ENCODE data around the gene HSBP1L1. TPM values are rescaled to one million over a fixed set of nuclear protein-coding genes. Genes with fewer than 3 reads are reported as not detected.

HSBP1L1 gene
- total RNA-seq, 2 donors from 2014 or later = 11.2 to 11.8 TPM

DNA sequence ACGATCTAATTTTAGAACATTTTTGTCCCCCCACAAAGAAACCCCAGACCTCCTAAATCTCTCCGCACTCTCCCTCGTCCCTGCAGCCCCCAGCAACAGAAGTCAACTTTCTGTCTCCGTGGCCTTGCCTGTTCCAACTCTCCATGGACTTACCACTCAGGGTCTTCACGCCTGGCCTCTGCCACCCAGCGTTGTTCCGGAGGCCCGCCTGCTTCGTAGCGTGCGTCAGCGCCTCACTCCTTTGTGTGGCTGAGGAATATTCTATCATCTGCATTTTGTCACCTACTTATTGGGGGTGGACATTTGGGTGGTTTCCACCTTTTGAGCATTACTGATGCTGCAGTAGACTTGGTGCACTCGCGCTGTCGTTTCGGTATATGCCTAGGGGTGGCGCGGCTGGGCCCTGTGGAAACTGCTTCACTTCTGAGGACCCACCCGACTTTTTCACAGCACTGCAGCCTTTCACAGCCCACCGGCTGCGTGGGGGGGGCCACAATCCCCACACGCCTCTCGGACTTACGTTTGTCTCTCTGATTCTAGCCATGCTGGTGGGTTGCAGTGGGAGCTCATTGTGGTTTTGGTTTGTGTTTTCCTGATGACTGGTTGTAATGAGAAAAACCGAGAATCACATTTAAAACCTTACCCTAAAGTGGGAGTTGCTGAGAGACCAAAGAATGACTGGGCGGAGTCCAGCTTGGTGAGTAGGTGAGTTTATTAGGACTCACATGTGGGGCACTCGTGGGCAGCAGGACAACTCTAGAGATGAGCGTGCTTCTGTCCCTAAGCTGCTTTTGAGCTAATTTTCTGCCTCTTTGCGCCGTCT lies 1.4 kb upstream of the HSBP1L1 start:
- H3K27ac Mint-ChIP-seq = peak overlapping the region; percentile 77
- H3K4me1 Mint-ChIP-seq (ENCODE audit: low read depth) = peaks cover 55% of the 10 kb centered on the region
- ATAC-seq (replicated peaks in 1 of 2) (peak; percentile 78 to 83), DNase-seq (peak; percentile 72 to 77)
- H3K36me3 Mint-ChIP-seq (ENCODE audit: insufficient read depth in 2 of 2) = no peaks in the 10 kb centered on the region
- no peaks in the 10 kb centered on the region for H3K9me3 Mint-ChIP-seq
- no peaks in the 10 kb centered on the region for H3K27me3 Mint-ChIP-seq (ENCODE audit: low read depth)
- H3K4me3 Mint-ChIP-seq = peak overlapping the region; percentile 79 to 84

DNA sequence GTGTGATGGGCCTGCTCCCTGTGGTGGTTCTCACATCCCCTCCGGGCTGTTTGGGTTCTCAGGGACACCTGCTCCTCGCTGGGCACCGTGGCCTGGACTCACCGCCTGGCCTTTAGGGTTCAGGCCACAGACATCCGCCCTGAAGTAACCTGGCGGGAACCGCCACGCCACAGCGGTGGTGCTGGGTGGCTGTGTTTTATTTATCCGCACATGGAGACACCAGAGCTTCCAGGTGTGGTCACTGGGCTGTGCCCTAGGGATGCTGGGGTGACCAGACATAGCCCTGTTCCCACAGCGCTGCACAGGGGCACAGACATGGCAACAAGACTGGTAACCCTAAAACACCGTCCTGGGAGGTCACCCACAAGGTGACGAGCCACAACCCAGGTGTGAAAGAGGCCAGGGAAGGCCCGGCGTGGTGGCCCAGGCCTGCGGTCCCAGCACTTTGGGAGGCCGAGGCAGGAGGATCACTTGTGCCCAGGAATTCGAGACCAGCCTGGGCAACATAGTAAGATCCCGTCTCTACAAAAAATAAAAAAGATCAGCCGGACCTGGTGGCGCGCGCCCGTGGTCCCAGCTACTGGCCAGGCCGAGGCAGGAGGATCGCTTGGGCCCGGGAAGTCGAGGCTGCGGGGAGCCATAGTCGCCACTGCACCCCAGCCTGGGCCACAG lies 649 bp upstream of the HSBP1L1 start:
- H3K27me3 Mint-ChIP-seq (ENCODE audit: low read depth) = no peaks in the 10 kb centered on the region
- ATAC-seq (replicated peaks in 1 of 2) (no peak), DNase-seq (no peak)
- peak overlapping the region; percentile 79 to 84 for H3K4me3 Mint-ChIP-seq
- no peaks in the 10 kb centered on the region for H3K9me3 Mint-ChIP-seq
- peaks cover 55% of the 10 kb centered on the region for H3K4me1 Mint-ChIP-seq (ENCODE audit: low read depth)
- H3K36me3 Mint-ChIP-seq (ENCODE audit: insufficient read depth in 2 of 2) = no peaks in the 10 kb centered on the region
- H3K27ac Mint-ChIP-seq = peak overlapping the region; percentile 77

DNA sequence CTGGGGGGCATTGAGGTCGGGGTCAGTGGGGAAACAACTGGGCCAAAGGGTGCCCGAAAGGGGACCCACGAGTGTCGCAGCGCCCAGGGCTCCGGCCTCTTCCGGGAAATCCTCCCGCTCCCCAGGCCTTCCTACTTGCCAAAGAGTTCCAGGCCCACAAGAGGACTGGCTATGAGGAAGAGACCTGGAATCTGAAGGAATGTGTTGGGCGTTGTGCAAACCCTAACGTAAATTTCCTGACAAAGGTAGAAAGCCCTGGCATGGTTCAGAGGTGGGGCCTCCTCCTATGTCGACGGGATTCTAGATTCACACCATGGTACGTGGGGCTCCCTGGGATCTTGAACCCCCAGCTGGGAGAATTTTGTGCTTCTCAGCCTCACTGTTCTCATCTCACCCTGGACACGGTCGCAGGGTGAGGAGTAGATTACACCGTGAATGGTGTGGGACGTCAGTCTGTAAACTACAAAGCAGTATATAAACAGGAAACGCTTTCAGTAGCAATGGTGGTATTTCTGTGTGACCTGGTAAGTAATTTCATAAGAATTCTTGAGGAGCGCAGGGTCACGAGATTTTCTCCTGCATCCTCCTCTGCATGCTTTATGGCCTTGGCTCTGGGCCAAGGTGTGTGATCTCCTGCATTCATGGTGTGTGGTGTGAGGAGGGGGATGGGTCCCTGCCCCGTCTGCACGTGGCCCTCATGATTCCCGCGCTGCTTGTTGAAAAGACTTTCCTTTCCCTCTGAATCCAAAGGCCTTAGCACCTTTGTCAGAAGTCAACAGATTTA lies 868 bp downstream of the HSBP1L1 start:
- no peak for DNase-seq
- no peak for ATAC-seq (replicated peaks in 1 of 2)
- Mint-ChIP-seq H3K4me1 (ENCODE audit: low read depth) (peaks cover 46% of the 10 kb centered on the region), H3K9me3 (no peaks in the 10 kb centered on the region), H3K4me3 (peak overlapping the region; percentile 79 to 81), H3K36me3 (ENCODE audit: insufficient read depth in 2 of 2) (peaks cover 0 to 3% of the 10 kb centered on the region in 2 donors), H3K27me3 (ENCODE audit: low read depth) (no peaks in the 10 kb centered on the region), H3K27ac (peak overlapping the region; percentile 63)

DNA sequence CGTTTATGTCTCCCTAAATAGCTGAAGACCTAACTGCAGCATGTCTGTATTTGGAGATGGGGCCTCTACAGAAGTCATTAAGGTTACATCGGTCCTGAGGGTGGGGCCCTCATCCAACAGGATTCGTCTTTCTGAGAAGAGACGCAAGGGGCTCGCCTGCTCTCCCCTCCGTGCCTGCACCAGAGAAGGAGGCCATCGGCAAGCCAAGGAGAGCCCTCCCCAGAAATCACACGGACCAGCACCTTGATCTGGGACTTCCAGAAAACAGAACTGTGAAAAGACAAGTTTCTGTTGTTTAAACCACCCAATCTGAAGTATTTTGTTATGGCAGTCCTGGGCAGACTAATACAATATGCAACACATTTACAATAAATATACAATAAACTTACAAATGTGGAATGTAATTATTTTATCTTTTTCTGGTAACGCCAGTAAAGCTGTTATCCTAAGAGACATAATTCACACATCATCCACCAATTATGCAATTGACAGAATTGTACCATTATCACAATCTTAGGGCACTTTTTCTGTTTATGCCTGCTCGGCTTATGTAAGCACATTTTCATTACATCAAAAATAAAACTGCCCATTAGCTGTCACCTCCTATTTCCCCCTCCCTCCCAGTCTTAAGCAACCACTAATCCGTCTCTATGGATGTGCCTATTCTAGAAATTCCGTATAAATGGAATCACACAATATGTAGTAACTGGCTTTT lies 6.1 kb downstream of the HSBP1L1 start:
- H3K27ac Mint-ChIP-seq = no peak overlapping the region
- ATAC-seq (replicated peaks in 1 of 2) (no peak), DNase-seq (no peak)
- H3K36me3 Mint-ChIP-seq (ENCODE audit: insufficient read depth in 2 of 2) = peaks cover 6 to 18% of the 10 kb centered on the region in 2 donors
- no peaks in the 10 kb centered on the region for H3K27me3 Mint-ChIP-seq (ENCODE audit: low read depth)
- no peaks in the 10 kb centered on the region for H3K9me3 Mint-ChIP-seq
- no peak overlapping the region for H3K4me3 Mint-ChIP-seq
- H3K4me1 Mint-ChIP-seq (ENCODE audit: low read depth) = peaks cover 12% of the 10 kb centered on the region

DNA sequence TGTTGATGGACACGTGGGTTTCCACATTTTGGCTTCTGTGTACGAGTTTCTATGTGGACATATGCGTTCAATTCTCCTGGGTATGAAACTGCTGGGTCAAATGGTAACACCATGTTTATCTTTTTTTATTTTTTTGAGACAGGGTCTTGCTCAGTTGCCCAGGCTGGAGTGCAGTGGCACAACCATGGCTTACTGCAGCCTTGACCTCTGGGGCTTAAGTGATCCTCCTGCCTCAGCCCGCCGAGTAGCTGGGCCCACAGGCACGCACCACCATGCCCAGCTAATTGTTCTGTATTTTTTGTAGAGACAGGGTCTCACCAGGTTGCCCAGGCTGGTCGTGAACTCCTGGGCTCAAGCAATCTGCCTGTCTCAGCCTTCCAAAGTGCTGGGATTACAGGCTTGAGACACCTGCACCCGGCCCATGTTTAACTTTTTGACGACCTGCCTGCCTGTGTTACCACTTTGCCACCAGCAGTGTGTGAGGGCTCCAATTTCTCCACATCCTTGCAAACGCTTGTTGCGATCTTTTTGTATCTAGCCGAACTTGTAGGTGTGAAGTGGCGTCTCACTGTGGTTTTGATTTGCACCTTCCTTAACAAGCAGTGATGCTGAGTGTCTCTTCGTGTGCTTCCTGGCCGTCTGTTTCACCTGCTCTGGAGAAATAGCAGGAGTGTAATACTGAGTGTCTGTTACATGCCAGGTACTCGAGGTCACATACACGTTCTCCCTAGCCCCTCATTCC lies 6.9 kb downstream of the HSBP1L1 start:
- no peak overlapping the region for H3K4me3 Mint-ChIP-seq
- H3K36me3 Mint-ChIP-seq (ENCODE audit: insufficient read depth in 2 of 2) = peaks cover 6 to 23% of the 10 kb centered on the region in 2 donors
- peaks cover 10% of the 10 kb centered on the region for H3K4me1 Mint-ChIP-seq (ENCODE audit: low read depth)
- H3K27ac Mint-ChIP-seq = no peak overlapping the region
- ATAC-seq (replicated peaks in 1 of 2) (no peak), DNase-seq (no peak)
- no peaks in the 10 kb centered on the region for H3K27me3 Mint-ChIP-seq (ENCODE audit: low read depth)
- no peaks in the 10 kb centered on the region for H3K9me3 Mint-ChIP-seq

DNA sequence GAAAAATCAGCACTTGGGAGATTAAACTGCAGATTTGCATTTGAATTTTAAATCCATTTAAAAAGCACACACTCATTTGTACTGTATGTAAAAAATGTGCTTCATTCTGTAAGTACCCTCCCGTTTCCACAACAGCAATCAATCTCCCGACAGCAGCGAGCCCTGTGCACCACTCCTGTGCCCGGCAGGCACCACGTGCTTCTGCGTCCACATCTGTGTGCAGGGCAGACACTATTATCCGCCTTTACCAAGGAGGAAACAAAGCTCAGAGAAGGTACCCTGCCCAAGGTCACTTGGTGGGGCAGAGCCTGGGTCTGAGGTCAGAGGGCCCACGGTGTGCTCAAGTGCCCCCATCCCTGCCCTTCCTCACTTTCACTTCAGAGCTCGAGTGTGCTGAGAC lies 7.5 kb downstream of the HSBP1L1 start:
- no peak for ATAC-seq (replicated peaks in 1 of 2)
- H3K27ac Mint-ChIP-seq = no peak overlapping the region

DNA sequence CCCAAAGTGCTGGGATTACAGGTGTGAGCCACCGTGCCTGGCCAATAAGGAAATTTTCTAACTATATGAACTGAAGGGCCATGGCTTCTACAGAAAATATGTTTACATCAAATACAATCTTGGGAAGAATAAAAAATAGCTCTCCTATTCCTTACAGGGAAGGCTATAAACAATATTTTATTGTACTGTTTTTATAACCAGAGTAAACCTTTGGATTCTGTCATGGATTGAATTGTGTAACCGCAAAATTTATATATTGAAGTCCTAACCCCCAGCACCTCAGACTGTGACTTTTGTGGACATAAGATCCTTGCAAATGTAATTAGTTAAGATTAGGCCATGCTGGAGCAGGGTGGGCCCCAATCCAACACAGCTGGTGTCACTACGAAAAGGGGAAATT lies 8.3 kb downstream of the HSBP1L1 start:
- no peak for ATAC-seq (replicated peaks in 1 of 2)
- Mint-ChIP-seq H3K4me1 (ENCODE audit: low read depth) (peaks cover 5% of the 10 kb centered on the region), H3K9me3 (no peaks in the 10 kb centered on the region), H3K36me3 (ENCODE audit: insufficient read depth in 2 of 2) (peaks cover 6 to 23% of the 10 kb centered on the region in 2 donors), H3K27me3 (ENCODE audit: low read depth) (no peaks in the 10 kb centered on the region), H3K27ac (no peak overlapping the region), H3K4me3 (no peak overlapping the region)
- DNase-seq = no peak

More for the DNA sequence above, 7.5 kb downstream of the HSBP1L1 start:
- Mint-ChIP-seq H3K36me3 (ENCODE audit: insufficient read depth in 2 of 2) (peaks cover 6 to 23% of the 10 kb centered on the region in 2 donors), H3K4me1 (ENCODE audit: low read depth) (peaks cover 10% of the 10 kb centered on the region), H3K9me3 (no peaks in the 10 kb centered on the region), H3K27me3 (ENCODE audit: low read depth) (no peaks in the 10 kb centered on the region), H3K4me3 (no peak overlapping the region)
- no peak for DNase-seq

DNA sequence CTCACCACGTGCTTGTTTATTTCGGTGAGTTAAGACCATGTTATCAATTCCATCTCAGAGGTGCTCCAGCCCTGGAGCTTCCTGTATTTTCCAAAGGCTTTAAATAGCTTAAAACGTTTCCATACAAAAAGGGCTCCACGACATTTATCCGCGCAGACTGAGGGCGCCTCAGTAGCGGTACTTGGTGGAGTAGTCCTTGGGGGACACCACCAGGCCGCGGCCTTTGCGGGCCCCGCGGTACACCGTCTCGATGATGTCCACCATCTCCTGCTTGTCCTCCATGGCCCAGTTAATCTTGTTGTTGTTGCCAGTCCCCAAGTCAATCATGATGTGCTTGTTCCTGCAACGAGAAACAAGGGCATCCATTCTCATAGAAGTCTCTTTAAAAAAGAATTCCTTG lies 9.1 kb downstream of the HSBP1L1 start:
- no peaks in the 10 kb centered on the region for H3K9me3 Mint-ChIP-seq
- H3K4me1 Mint-ChIP-seq (ENCODE audit: low read depth) = peaks cover 12% of the 10 kb centered on the region
- ATAC-seq (replicated peaks in 1 of 2) (no peak), DNase-seq (no peak)
- H3K27me3 Mint-ChIP-seq (ENCODE audit: low read depth) = no peaks in the 10 kb centered on the region
- H3K4me3 Mint-ChIP-seq = no peak overlapping the region
- H3K36me3 Mint-ChIP-seq (ENCODE audit: insufficient read depth in 2 of 2) = peaks cover 6 to 23% of the 10 kb centered on the region in 2 donors
- no peak overlapping the region for H3K27ac Mint-ChIP-seq

DNA sequence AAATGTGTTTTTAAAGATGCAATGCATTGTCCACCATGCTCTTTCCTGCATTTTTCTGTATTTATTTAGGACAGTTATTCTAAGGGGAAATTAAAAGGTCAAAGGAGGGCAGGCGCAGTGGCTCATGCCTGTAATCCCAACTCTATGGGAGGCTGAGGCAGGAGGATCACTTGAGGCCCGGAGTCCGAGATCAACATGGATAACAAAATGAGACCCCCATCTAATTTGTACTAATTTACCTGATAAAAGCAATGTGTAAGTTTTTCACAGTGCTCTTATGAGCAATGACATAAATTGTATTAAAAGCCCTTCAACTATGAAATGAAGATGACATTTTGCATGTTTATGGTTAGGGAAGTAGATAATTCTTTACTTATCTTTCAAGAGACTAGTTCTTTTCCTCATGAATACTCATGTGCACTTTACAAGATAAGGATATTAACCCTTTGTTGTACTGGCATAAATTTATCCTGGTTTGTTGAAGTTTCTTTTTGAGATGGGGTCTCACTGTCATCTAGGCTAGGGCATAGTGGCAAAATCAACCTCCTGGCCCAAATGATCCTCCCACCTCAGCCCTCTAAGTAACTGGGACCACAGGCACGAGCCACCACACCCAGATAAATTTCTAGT lies 9.7 kb downstream of the HSBP1L1 start:
- peaks cover 6 to 23% of the 10 kb centered on the region in 2 donors for H3K36me3 Mint-ChIP-seq (ENCODE audit: insufficient read depth in 2 of 2)
- H3K4me1 Mint-ChIP-seq (ENCODE audit: low read depth) = peaks cover 13% of the 10 kb centered on the region
- H3K27ac Mint-ChIP-seq = no peak overlapping the region

DNA sequence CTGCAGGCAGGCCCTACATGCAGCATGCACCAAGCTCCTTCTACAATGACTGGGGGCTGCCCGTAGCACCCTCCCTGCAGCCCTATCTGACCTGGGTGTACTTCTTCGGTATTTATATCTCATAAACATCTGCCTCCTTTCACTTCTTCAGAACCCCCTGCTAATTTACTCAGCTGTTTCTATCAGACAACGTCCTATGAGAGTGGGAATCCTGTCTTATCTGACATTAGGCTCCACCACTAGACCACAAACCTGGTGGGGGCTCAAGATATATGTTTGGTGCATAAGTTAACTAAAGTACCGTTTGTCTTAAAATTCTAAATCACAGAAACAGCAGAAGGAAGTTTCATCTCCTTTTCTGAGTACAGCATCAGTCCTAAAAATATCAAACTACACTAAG lies 10.6 kb downstream of the HSBP1L1 start:
- Mint-ChIP-seq H3K27me3 (ENCODE audit: low read depth) (no peaks in the 10 kb centered on the region), H3K36me3 (ENCODE audit: insufficient read depth in 2 of 2) (peaks cover 3 to 23% of the 10 kb centered on the region in 2 donors), H3K9me3 (no peaks in the 10 kb centered on the region), H3K4me3 (no peak overlapping the region), H3K27ac (no peak overlapping the region), H3K4me1 (ENCODE audit: low read depth) (peaks cover 22% of the 10 kb centered on the region)
- DNase-seq = no peak
- no peak for ATAC-seq (replicated peaks in 1 of 2)

More for the DNA sequence above, 9.7 kb downstream of the HSBP1L1 start:
- H3K9me3 Mint-ChIP-seq = no peaks in the 10 kb centered on the region
- ATAC-seq (replicated peaks in 1 of 2) (no peak), DNase-seq (no peak)
- no peak overlapping the region for H3K4me3 Mint-ChIP-seq
- no peaks in the 10 kb centered on the region for H3K27me3 Mint-ChIP-seq (ENCODE audit: low read depth)

DNA sequence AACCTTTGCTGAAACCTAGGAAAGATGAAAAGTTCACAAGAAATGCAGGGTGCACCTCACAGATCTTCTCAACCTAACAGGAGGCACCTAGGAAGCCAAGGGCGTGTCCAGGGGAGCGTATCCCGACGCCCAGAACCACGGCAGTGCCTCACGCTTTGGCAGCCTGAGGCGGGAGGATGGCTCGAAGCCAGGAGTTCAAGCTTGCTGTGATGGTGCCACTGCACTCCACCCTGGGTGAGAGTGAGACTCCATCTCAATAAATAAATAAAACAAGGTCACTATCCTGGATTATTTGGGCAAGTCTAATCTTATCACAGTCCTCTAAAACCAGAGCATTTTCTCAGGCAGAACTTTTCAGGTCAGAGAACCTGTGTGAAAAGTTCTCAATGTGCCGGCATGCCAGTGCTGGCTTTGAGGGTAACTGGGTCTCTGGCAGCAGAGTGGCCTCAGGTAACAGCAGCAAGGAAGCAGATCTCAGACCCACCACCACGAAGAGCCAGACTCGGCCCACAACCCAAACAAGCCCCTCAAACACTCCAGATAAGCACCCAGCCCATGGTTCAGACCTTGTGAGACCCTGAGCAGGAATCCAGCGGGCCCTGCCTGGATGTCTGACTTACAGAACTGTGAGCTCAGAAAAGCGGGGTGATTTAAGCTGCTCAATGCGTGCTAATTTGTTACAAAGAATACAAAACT lies 11.7 kb downstream of the HSBP1L1 start:
- no peak for DNase-seq
- Mint-ChIP-seq H3K4me3 (no peak overlapping the region), H3K4me1 (ENCODE audit: low read depth) (peaks cover 28% of the 10 kb centered on the region), H3K27ac (no peak overlapping the region), H3K27me3 (ENCODE audit: low read depth) (no peaks in the 10 kb centered on the region), H3K36me3 (ENCODE audit: insufficient read depth in 2 of 2) (peaks cover 3 to 19% of the 10 kb centered on the region in 2 donors), H3K9me3 (no peaks in the 10 kb centered on the region)
- no peak for ATAC-seq (replicated peaks in 1 of 2)

Data from activated T-cell treated with anti-CD3 and anti-CD28 coated beads, Interleukin-2, amount 50 U/mL, for 72 hours (primary cell).